A673 (cell line): ENCODE data around the gene CDRT4.

Experiments
- CTCF ChIP-seq: fragments of 300-800, 200-600 bp; sonication (generic); conservative IDR thresholded peaks from 2 replicates; pipeline ENCODE4 v1.5.1; 2017; ENCODE audit warnings: low read depth, mild to moderate bottlenecking, antibody characterized with exemption, low read length, moderate library complexity, mixed read lengths
- EZH2 ChIP-seq: fragments of 200-600 bp; sonication (generic); IDR thresholded peaks from 2 replicates; pipeline ENCODE4 v1.6.1; 2017; ENCODE audit warnings: borderline replicate concordance, low read depth, mild to moderate bottlenecking, mixed read lengths, antibody characterized with exemption, low read length; ENCODE audit not compliant: poor library complexity, severe bottlenecking

DNA sequence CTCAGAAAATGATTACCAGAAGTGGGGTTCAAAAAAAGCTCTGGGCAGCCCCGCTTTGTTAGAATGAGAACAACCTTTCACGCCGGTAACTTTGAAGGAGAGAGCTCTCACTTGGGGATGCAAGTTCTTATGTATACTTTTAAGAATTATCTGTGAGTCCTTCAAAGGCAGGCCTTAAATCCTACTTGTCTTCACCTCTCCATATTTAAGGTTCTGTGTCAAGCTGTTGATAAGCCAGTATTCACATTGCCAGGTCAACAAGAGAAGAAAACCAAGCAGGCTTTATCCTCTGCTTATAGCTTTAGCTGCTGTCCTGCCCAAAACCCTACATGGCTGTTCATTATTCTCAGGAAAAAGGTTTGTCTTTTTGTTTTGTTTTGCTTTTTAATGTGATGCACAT is 42.9 kb downstream of the CDRT4 start:
- TF ChIP-seq CTCF (no peak), EZH2 (no peak)
